AG20443 (cell line): ENCODE measurements around the gene DCUN1D1.
"Not testable (repeated sequence)": the region's sequence is repeated elsewhere in the genome, so short reads cannot be mapped to it uniquely, and the experiment has no call there.

Experiments used
- DNase-seq: peaks from one replicate; pipeline ENCODE4 v3.0.0; 2012; ENCODE audit warnings: low spot score, mixed read lengths

Gene DCUN1D1

GRCh38 chr3:182980204-182981037, at the start of gene DCUN1D1:
Gene DCUN1D1, minus strand, starts transcription at chr3:182980538. Its CDS starts 49 bp downstream, at chr3:182980489.
- DNase-seq, result peak; percentile 99

- no peak for DNase-seq
These were observed 48.1 kb upstream of the DCUN1D1 start for GRCh38 chr3:183028416-183028815.

GRCh38 chr3:183027276-183027675, 46.9 kb upstream of the DCUN1D1 start:
- DNase-seq, result no peak

GRCh38 chr3:183022936-183023516, 42.7 kb upstream of the DCUN1D1 start:
- DNase-seq, result no peak

GRCh38 chr3:183018421-183019192, 38.3 kb upstream of the DCUN1D1 start:
- no peak for DNase-seq

GRCh38 chr3:183015185-183015584, 34.8 kb upstream of the DCUN1D1 start:
- no peak for DNase-seq

- no peak for DNase-seq
These were observed 33.5 kb upstream of the DCUN1D1 start for GRCh38 chr3:183013856-183014255.

GRCh38 chr3:183013074-183013473, 32.7 kb upstream of the DCUN1D1 start:
- DNase-seq, result no peak

- no peak for DNase-seq
These were observed 28.5 kb upstream of the DCUN1D1 start for GRCh38 chr3:183008800-183009199.

GRCh38 chr3:183008303-183008702, 28.0 kb upstream of the DCUN1D1 start:
- no peak for DNase-seq

- DNase-seq, result no peak
These were observed 26.2 kb upstream of the DCUN1D1 start for GRCh38 chr3:183006396-183007002.

GRCh38 chr3:182999767-183000166, 19.4 kb upstream of the DCUN1D1 start:
- no peak for DNase-seq

- not testable (repeated sequence) for DNase-seq
These were observed 13.3 kb upstream of the DCUN1D1 start for GRCh38 chr3:182993486-182994201.

- DNase-seq, result no peak
These were observed 9.2 kb upstream of the DCUN1D1 start for GRCh38 chr3:182989566-182989965.

- DNase-seq, result no peak
These were observed 5.7 kb upstream of the DCUN1D1 start for GRCh38 chr3:182986021-182986420.

GRCh38 chr3:182983876-182984275, 3.5 kb upstream of the DCUN1D1 start:
- no peak for DNase-seq

GRCh38 chr3:182981038-182981380, 671 bp upstream of the DCUN1D1 start:
- DNase-seq, result no peak

- peak; percentile 45 for DNase-seq
These were observed 605 bp downstream of the DCUN1D1 start for GRCh38 chr3:182979674-182980191.

- no peak for DNase-seq
These were observed 1.1 kb downstream of the DCUN1D1 start for GRCh38 chr3:182979103-182979673.

GRCh38 chr3:182978387-182978786, 2.0 kb downstream of the DCUN1D1 start:
- no peak for DNase-seq

GRCh38 chr3:182973047-182973446, 7.3 kb downstream of the DCUN1D1 start:
- DNase-seq, result no peak
